GM19468 (cell line): ENCODE measurements around the gene ATP8B2.
A peak's percentile ranks its signal among the peaks of the same experiment; 100 is the strongest.
"Not testable (repeated sequence)": the region's sequence is repeated elsewhere in the genome, so short reads cannot be mapped to it uniquely, and the experiment has no call there.

Source experiments
- ATAC-seq: cut with Tn5 transposase; IDR thresholded peaks from one replicate; pipeline ENCODE4 v1.9.1; 2021; ENCODE audit warnings: mild to moderate bottlenecking, moderate library complexity, moderate number of reproducible peaks; ENCODE audit not compliant: unreplicated experiment; ENCODE audit errors: extremely low read depth

ATP8B2 gene, protein sequence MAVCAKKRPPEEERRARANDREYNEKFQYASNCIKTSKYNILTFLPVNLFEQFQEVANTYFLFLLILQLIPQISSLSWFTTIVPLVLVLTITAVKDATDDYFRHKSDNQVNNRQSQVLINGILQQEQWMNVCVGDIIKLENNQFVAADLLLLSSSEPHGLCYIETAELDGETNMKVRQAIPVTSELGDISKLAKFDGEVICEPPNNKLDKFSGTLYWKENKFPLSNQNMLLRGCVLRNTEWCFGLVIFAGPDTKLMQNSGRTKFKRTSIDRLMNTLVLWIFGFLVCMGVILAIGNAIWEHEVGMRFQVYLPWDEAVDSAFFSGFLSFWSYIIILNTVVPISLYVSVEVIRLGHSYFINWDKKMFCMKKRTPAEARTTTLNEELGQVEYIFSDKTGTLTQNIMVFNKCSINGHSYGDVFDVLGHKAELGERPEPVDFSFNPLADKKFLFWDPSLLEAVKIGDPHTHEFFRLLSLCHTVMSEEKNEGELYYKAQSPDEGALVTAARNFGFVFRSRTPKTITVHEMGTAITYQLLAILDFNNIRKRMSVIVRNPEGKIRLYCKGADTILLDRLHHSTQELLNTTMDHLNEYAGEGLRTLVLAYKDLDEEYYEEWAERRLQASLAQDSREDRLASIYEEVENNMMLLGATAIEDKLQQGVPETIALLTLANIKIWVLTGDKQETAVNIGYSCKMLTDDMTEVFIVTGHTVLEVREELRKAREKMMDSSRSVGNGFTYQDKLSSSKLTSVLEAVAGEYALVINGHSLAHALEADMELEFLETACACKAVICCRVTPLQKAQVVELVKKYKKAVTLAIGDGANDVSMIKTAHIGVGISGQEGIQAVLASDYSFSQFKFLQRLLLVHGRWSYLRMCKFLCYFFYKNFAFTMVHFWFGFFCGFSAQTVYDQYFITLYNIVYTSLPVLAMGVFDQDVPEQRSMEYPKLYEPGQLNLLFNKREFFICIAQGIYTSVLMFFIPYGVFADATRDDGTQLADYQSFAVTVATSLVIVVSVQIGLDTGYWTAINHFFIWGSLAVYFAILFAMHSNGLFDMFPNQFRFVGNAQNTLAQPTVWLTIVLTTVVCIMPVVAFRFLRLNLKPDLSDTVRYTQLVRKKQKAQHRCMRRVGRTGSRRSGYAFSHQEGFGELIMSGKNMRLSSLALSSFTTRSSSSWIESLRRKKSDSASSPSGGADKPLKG

GRCh38 chr1:154324669-154325582 lies at the start of gene ATP8B2:
Gene ATP8B2 (plus strand): TSS chr1:154325525. CDS start chr1:154328142, 2,617 bp downstream.
- peak; percentile 20 for ATAC-seq

GRCh38 chr1:154276797-154277196 lies 48.5 kb upstream of the ATP8B2 start:
- ATAC-seq, result no peak

DNA sequence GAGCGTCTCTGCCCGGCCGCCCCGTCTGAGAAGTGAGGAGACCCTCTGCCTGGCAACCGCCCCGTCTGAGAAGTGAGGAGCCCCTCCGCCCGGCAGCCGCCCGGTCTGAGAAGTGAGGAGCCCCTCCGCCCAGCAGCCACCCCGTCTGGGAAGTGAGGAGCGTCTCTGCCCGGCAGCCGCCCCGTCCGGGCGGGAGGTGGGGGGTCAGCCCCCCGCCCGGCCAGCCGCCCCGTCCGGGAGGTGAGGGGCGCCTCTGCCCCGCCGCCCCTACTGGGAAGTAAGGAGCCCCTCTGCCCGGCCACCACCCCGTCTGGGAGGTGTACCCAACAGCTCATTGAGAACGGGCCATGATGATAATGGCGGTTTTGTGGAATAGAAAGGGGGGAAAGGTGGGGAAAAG lies 37.7 kb upstream of the ATP8B2 start:
- not testable (repeated sequence) for ATAC-seq

- ATAC-seq, result no peak
Measured at GRCh38 chr1:154288661-154289060, 36.7 kb upstream of the ATP8B2 start.

- no peak for ATAC-seq
Measured at GRCh38 chr1:154290921-154291320, 34.4 kb upstream of the ATP8B2 start.

- ATAC-seq, result no peak
Measured at GRCh38 chr1:154295408-154296235, 29.7 kb upstream of the ATP8B2 start.

DNA sequence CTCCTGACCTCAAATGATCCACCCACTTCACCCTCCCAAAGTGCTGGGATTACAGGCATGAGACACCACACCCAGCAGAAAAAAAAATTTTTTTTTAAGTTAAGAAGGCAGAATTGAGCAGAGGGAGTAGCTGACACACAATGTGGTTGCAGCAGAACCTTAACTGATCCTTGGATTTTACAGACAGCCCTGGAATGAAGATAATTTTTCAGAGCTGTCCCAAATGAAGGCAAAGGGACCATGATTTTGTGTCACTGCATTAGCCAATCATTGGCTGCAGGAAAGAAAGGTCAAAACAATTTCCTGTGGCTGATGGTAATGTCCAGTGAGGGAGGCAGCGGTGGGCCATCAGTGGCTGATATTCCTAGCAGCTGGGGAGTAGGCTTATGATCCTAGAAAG lies 23.7 kb upstream of the ATP8B2 start:
- no peak for ATAC-seq

DNA sequence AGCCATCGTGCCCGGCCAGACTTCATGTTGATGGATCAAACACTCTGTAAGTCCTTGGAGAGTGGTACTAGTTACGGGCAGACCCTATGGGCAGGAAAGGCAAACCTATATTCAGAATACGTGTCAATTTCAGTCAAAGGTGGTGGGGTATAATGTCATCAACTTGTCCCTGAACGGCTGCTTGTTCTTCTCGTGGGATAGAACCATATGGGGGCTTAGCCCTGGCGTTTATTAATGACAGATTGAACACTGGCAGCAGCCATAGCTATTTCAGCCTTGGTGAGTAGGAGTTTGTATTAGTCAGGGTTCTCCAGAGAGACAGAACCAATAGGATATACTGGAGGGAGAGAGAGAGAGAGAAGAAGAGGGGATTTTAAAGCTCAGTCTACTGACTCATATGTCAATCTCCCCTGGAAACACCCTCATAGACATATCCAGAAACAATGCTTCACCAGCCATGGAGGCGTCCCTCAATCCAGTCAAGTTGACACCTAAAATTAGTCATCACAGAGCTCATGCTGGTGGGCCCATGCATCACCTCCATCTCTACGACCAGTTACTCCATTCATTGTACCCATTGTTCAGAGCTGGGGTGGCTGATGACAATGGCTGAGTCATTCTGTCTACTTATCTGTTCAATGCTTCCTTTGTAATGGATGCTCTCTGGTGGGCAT lies 20.5 kb upstream of the ATP8B2 start:
- ATAC-seq, result no peak

DNA sequence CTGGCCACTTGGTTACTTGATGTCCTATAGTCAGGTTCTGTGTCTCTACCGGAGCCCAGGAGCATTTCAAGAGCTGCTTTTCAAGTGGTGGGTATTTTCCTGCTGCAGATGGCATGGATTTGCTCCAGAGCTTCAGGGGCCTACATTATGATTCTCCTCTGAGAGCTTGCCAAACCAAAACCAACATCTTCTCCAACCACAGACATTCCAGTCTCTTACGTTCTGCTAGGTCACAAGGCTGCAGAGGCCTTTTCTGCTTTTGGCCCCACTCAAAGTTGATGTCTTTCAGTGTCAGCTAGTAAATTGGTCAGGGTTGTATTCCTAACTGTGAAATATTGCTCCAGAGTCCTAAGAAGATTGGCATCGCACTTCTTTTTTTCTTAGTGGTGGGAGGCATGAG lies 19.2 kb upstream of the ATP8B2 start:
- ATAC-seq, result no peak

DNA sequence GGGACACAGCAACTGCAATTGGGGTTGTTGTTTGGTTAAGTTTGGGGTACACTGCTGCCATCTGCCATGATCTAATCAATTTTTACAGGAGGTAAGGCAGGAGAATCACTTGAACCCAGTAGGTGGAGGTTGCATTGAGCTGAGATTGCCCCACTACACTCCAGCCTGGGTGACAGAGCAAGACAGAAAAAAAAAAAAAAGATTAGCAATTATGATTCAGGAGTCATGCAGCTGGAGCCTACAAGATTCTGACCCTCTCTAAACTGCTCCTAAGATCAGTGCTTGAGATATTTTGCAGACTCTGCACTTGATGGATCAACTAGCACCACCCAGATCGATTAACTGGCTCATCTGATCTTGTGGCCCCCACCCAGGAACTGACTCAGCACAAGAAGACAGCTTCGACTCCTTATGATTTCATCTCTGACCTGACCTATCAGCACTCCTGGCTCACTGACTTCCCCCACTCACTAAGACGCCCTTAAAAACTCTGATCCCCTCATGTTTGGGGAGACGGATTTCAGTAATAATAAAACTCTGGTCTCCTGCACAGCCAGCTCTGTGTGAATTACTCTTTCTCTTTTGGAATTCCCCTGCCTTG lies 17.6 kb upstream of the ATP8B2 start:
- not testable (repeated sequence) for ATAC-seq

- ATAC-seq, result not testable (repeated sequence)
Measured at GRCh38 chr1:154309136-154309535, 16.2 kb upstream of the ATP8B2 start.

DNA sequence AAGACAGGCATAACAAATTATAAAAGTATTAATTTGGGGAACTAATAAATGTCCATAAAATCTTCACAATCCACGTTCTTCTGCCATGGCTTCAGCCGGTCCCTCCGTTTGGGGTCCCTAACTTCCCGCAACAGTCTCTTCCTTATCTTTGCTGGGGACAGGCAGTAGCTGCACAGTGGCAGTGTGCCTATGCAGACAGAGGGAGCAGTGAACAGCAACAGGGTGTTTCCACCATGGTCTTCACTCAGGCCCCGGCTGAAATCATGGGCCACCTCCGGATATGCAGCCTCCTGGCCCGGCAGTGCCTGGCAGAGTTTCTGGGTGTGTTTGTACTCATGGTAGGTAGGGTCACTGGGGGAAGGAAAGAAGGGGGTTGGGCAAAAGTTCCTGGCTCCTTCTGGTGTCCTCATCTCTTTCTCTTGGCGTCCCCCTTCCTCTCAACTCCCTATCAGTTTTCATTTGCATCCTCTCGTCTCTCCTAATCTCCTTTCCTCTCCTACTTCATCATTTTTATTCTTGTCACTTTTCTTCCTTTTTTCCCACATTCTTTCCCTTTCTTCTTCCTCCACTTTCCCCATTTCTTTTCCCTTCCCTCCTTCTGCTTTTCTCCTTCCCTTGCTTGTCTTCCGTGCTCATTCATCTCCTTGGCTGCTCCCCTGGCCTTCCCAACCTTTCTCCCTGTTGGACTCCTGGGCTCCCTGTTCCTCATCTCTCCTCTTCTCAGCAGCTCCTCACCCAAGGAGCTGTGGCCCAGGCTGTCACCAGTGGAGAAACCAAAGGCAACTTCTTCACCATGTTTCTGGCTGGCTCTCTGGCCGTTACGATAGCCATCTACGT lies 12.9 kb upstream of the ATP8B2 start:
- ATAC-seq, result not testable (repeated sequence)

- no peak for ATAC-seq
Measured at GRCh38 chr1:154313066-154313356, 12.3 kb upstream of the ATP8B2 start.

DNA sequence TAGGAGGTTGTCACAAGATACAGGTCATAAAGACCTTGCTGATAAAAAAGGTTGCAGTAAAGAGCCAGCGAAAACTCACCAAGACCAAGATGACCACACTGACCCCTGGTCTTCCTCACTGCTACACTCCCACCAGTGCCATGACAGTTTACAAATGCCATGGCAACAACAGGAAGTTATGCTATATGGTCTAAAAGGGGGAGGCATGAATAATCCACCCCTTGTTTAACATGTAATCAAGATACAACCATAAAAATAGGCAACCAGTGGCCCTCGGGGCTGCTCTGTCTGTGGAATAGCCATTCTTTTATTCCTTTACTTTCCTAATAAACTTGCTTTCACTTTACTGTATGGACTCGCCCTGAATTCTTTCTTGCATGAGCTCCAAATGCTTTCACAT lies 11.1 kb upstream of the ATP8B2 start:
- ATAC-seq, result not testable (repeated sequence)

DNA sequence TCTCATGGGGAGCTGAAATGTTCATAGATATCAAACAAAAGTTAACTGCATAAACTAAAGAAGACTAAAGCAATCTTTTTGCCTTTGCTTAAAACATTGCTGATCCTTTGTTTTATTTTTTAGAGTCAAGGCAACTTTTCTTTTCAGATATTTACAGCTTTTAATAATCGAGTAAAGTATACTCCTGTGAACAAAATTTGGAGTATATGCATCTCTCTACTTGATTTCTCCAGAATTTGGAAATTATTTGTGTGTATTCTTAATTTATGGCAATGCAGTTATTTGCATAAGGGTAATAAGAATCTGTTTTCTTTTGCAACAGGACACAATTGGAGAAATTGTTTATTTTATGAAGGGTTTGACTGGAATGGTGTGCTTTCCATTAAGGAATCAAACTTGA lies 8.6 kb upstream of the ATP8B2 start:
- ATAC-seq, result no peak

DNA sequence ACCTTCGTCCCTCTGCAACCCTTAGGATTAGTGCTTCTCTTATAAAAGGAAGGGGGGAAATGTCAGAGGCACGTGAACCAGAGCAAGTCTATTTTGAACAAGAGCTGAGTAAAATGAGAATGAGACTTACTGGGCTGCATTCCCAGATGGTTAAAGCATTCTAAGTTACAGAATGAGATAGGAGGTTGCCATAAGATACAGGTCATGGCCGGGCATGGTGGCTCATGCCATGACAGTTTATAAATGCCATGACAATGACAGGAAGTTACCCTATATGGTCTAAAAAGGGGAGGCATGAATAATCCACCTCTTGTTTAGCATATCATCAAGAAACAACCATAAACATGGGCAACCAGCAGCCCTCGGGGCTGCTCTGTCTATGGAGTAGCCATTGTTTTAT lies 6.9 kb upstream of the ATP8B2 start:
- no peak for ATAC-seq
